Stomach (tissue), 4 donors: Measurements from ENCODE around the gene WDR1.
"Not testable (repeated sequence)": the region's sequence is repeated elsewhere in the genome, so short reads cannot be mapped to it uniquely, and the experiment has no call there.

Experiments used
- CTCF ChIP-seq, 7 experiments: fragments of 450-650 bp in 4 of 7; fragments of 200-600 bp in 3 of 7; sonication (generic) in 3 of 7; IDR thresholded peaks; one replicate each; pipeline ENCODE4 v1.5.1; 2016 to 2019; ENCODE audit warnings: antibody characterized with exemption in 7 of 7, control low read depth in 2 of 7, mild to moderate bottlenecking in 1 of 7
- EP300 ChIP-seq: sonication (generic); formaldehyde crosslinking; IDR thresholded peaks from one replicate; pipeline ENCODE4 v1.6.1; 2017; ENCODE audit warnings: antibody characterized with exemption
- POLR2A ChIP-seq, 4 donors: fragments of 450-650 bp; IDR thresholded peaks; one replicate each; pipeline ENCODE4 v1.6.1; 2016; ENCODE audit warnings: antibody characterized with exemption in 4 of 4, control low read depth in 2 of 4, mild to moderate bottlenecking in 1 of 4, moderate library complexity in 1 of 4
- POLR2AphosphoS5 ChIP-seq, 3 donors: sonication (generic); formaldehyde crosslinking; IDR thresholded peaks; one replicate each; pipeline ENCODE4 v1.6.1; 2016; ENCODE audit warnings: antibody characterized with exemption in 3 of 3

GRCh38 chr4:10127531-10127930 is 10.9 kb upstream of the WDR1 start:
- not testable (repeated sequence) for TF ChIP-seq CTCF (IDR thresholded peaks at IDR 0.05); POLR2A (IDR thresholded peaks at IDR 0.05); EP300; POLR2AphosphoS5 (IDR thresholded peaks at IDR 0.05)
